Measurements from ENCODE around the gene SLC25A41. TPM values are rescaled to one million over a fixed set of nuclear protein-coding genes. Genes with fewer than 3 reads are reported as not detected.

The SLC25A41 gene
- total and polyA plus RNA-seq, 2 of the 8 experiments (the other 6 are each of a cell fraction or from before 2014, with no cell fraction given) = 0.50 TPM; not detected in 1

- TF ChIP-seq SIRT6 (IDR thresholded peaks at IDR 0.05; ENCODE audit: low read length) = no peak
- TF ChIP-seq JUND (IDR thresholded peaks at IDR 0.05; ENCODE audit: low read length) = 0 out of 2 replicates have a peak, but pooled peaks have one; percentile 9
- peak; percentile 72 for TF ChIP-seq NRF1 (IDR thresholded peaks at IDR 0.05; ENCODE audit: low read depth, low read length)
- peak; percentile 66 for TF ChIP-seq SAP30 (IDR thresholded peaks at IDR 0.05; ENCODE audit: insufficient read depth, insufficient replicate concordance, low read length)
- TF ChIP-seq SUZ12 (IDR thresholded peaks at IDR 0.05; ENCODE audit: low read length) = no peak
- peak; percentile 78; the same call in 1 of the 2 replicates for TF ChIP-seq EGR1 (IDR thresholded peaks at IDR 0.05; ENCODE audit: borderline replicate concordance, low read depth, low read length)
- peak; percentile 51 for TF ChIP-seq PHF8 (conservative IDR thresholded peaks at IDR 0.05; ENCODE audit: low read depth, low read length)
- TF ChIP-seq MAX (IDR thresholded peaks at IDR 0.05) = peak; percentile 21; the same call in 1 of the 2 replicates
- no peak for TF ChIP-seq ATF3 (IDR thresholded peaks at IDR 0.05; ENCODE audit: insufficient read depth, low read depth, low read length)
- no peak for TF ChIP-seq NANOG (IDR thresholded peaks at IDR 0.05; ENCODE audit: insufficient read depth, low read depth, low read length, poor library complexity, severe bottlenecking)
- TF ChIP-seq KDM5A (IDR thresholded peaks at IDR 0.05; ENCODE audit: low read length) = no peak; the same call in 1 of the 2 replicates
- no peak for TF ChIP-seq SRF (IDR thresholded peaks at IDR 0.05; ENCODE audit: low read depth, low read length)
- no peak for TF ChIP-seq CBX8 (IDR thresholded peaks at IDR 0.05; ENCODE audit: borderline replicate concordance, low read depth, low read length)
- no peak; the same call in 1 of the 2 replicates for TF ChIP-seq RBBP5 (IDR thresholded peaks at IDR 0.05; ENCODE audit: borderline replicate concordance, low read depth, low read length)
- 0 out of 2 replicates have a peak, but pooled peaks have one; percentile 19 for TF ChIP-seq YY1 (IDR thresholded peaks at IDR 0.05; ENCODE audit: low read depth, low read length)
- TF ChIP-seq CBX5 (IDR thresholded peaks at IDR 0.05; ENCODE audit: low read depth, low read length) = no peak
- no peak for TF ChIP-seq ZNF274 (IDR thresholded peaks at IDR 0.05; ENCODE audit: borderline replicate concordance, extremely low read depth, low read length)
- TF ChIP-seq HDAC2 (IDR thresholded peaks at IDR 0.05; ENCODE audit: borderline replicate concordance in 1 of 2, low read depth in 2 of 2, low read length in 2 of 2) = peak in 1 of 2 experiments; percentile 88; a peak in 3 of 4 replicates
- TF ChIP-seq USF2 (IDR thresholded peaks at IDR 0.05; ENCODE audit: low read length) = no peak
- no peak for TF ChIP-seq MAFK (IDR thresholded peaks at IDR 0.05; ENCODE audit: low read depth, low read length)
- peak; percentile 84 for TF ChIP-seq CREB1 (IDR thresholded peaks at IDR 0.05)
These were observed 40.2 kb downstream of the SLC25A41 start, which contains the start of gene GTF2F1 (continued) for GRCh38 chr19:6393074-6393982.

Measured in H1 (cell line).